ENCODE data around the gene RAB36.
A peak's percentile ranks its signal among the peaks of the same experiment; 100 is the strongest.

Gene RAB36

DNA sequence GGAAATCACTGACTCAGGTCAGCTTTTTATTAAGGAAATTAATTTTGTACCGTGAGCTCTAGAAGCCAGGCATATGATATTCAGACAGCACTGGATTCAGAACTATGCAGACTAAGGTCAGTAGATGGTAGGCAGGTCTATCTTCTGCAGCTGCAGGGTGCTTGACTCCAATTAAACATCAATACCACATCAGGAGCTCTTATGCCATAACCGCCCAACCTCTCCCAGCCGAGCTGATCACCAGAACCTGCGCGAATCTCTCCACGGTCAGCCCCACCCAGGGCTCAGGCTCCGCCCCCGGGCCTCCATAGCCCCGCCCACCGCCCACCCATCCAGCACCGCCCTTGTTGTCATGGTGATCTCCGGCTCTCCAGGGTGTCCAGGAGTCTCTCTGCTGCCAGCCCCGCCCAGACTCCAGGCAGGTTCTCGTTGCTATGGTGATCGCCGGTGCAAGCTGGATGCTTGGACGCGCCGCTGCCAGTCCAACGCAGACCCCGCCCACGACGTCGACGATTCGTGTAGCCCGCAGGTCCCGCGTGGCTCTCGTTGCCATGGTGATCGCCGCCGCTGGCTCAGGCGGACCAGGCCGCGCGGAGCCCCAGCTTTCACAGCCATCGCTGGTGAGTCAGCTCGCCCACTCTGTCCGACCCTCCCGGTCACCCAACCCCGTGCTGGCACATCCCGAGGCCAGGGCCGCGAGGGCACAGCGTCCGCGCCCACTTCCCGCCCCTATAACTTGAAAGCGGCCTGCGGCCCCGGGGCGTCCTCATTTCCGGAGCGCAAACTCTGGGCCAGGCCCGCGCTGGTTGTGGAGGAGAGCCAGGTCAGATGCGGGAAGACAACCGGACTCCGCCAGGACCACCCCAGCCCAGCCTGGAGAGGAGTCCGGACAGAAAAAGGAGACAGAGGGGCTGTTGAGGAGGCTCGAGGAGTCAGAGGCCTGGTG is at the start of gene RAB36:
Gene RAB36, plus strand, starts transcription at position 546 of the 946 bp plus-strand sequence. CDS start 1,140 bp downstream, outside the sequence.
- DNase-seq (ENCODE audit: low spot score), result peak; percentile 54

GRCh38 chr22:23095733-23096342 is 49.4 kb upstream of the RAB36 start:
- no peak for DNase-seq (ENCODE audit: low spot score)

GRCh38 chr22:23097412-23098229 is 47.7 kb upstream of the RAB36 start:
- no peak for DNase-seq (ENCODE audit: low spot score)

- no peak for DNase-seq (ENCODE audit: low spot score)
These were observed 47.0 kb upstream of the RAB36 start for GRCh38 chr22:23098230-23098705.

- no peak for DNase-seq (ENCODE audit: low spot score)
These were observed 46.4 kb upstream of the RAB36 start for GRCh38 chr22:23098718-23099530.

DNA sequence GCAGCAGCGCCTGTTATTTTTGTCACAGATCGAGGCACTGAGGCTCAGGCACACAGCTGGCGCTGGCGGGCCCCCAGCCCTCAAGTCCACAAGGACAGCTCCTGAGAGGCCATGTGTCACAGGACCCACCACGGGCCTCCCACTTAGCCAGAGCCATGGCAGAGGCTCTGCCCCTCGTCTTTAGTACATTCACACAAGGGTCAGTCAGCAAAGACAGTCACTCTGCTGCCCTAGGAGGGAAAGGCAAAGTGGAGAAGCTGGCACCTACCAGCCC is 45.8 kb upstream of the RAB36 start:
- no peak for DNase-seq (ENCODE audit: low spot score)

DNA sequence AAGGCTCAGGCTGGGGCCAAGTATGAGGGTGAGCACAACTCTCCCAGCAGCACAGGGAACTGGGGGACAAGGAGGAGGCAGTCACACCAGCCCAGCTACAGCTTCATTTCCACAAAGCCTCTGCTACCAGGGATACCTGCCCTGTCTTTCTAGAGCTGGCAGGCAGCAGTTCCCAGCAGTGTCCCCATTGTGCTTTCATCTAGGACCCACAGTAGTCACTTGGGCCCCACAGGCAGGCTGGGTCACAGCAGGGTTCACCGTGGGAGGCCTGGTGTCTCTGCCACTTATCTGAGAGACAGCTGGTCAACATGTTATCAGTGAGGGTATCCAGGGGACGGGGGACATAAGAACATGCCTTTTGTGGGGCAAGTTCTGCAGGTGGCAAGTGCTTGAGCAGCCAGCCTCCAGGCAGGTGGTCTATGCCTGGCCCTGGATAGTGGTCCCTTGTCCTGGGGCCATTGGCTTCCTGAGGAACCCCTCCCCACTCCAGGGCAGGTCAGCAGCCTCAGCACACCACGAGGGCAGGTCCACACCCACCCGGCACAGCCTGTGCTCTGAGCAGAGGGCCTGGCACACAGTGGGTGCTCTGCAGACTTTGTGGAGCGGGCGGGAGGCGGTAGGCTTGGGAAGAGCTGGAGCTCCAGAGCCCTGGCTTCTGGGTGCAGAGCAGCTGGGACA is 45.0 kb upstream of the RAB36 start:
- DNase-seq (ENCODE audit: low spot score), result no peak

DNA sequence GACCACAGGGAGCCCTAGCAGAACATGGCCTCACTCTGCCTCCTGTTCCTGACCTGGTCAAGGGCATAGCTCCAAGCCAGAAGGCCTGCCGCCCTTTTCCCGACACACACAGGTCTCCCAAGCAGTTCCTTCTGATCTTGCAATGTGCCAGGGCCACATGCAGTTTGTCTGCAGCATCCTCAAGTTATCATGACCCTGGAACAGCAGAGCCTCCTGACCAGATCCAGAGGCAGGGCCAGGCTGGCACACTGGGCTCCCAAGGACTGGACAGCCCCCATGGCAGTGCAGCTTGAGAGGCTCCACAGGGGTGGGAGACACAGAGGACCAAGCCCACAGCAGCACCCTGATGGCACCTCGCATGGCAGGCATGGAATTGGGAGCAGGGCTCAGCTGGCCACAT is 43.8 kb upstream of the RAB36 start:
- DNase-seq (ENCODE audit: low spot score), result no peak

- no peak for DNase-seq (ENCODE audit: low spot score)
These were observed 43.1 kb upstream of the RAB36 start for GRCh38 chr22:23102002-23102655.

- DNase-seq (ENCODE audit: low spot score), result no peak
These were observed 42.5 kb upstream of the RAB36 start for GRCh38 chr22:23102776-23103175.

- DNase-seq (ENCODE audit: low spot score), result no peak
These were observed 41.9 kb upstream of the RAB36 start for GRCh38 chr22:23103199-23103954.

DNA sequence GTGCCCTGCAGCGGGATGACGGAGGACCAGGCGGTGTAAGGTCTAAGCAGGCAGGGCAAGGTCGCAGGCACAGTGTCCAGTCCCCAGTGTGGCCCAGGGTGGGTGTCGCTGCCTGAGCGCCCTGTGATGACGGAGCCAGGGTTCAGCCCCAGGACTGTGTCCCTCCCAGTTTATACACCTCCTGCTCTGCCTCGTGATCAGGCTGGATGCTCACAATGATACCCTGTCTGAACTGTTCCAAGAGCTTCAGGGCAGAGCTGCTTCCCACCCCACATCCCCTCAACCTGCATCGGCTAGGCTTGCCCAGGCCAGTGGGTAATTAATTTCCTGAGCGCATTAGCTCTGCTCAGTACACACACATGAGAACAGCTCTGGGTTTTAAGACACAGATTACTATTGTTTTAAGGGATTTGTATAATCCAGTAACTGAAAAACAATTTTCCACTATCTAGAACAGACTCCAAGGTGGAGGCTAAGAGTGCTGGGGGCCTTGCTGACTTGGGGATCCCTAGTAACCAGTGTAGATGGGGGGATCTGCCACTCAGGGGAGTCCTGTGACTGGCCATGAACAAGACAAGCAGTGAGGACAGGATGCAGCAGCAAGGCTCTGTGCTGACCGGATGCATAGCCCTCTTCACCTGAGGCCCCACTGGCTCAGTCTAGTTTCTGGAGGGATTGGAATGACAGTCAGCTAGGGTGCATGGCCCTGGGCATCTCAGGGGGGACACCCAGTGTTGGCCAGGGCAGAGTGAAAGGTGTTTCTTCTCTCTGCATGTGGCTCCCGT is 40.9 kb upstream of the RAB36 start:
- DNase-seq (ENCODE audit: low spot score), result peak; percentile 80

DNA sequence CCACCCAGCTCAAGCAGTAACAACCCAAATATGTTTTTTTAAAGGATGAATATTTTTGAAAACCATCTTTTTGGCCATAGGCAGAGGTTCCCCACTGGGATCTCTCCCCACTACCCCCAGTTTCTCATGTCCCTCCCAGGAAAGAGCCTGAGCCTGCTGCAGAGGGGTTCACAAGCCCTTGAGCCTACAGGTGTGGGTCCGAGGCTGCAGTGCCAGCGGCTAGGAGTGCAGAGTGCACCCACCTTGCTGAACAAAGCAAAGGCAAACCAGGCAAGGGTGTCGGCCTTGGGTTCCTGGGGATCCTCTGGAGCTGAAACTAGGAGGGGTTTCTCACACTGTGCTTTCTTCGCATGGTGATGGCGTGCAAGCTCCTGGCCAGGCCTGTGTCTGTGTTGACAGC is 40.0 kb upstream of the RAB36 start:
- no peak for DNase-seq (ENCODE audit: low spot score)

- DNase-seq (ENCODE audit: low spot score), result no peak
These were observed 39.4 kb upstream of the RAB36 start for GRCh38 chr22:23105919-23106318.

DNA sequence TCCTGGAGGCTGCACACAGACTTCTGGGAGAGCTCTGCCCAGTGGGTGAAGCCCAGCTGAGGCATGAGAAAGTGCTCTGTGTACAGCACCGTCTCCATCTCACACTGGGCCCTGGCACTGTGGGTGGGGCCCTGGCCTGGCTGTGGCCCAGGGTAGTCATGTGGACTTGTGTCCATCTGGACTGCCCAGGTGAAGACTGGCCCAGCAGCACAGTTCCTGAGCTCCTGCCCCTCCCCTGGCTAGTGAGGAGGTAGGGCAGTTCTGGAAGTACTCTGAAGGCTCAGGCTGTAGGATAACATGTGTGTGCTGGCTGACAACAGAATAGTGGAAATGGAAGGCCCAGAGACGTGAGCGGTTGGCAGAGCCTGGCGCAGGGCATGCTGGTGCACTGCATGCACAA is 38.9 kb upstream of the RAB36 start:
- no peak for DNase-seq (ENCODE audit: low spot score)

- peak; percentile 52 for DNase-seq (ENCODE audit: low spot score)
These were observed 38.3 kb upstream of the RAB36 start for GRCh38 chr22:23106906-23107367.

DNA sequence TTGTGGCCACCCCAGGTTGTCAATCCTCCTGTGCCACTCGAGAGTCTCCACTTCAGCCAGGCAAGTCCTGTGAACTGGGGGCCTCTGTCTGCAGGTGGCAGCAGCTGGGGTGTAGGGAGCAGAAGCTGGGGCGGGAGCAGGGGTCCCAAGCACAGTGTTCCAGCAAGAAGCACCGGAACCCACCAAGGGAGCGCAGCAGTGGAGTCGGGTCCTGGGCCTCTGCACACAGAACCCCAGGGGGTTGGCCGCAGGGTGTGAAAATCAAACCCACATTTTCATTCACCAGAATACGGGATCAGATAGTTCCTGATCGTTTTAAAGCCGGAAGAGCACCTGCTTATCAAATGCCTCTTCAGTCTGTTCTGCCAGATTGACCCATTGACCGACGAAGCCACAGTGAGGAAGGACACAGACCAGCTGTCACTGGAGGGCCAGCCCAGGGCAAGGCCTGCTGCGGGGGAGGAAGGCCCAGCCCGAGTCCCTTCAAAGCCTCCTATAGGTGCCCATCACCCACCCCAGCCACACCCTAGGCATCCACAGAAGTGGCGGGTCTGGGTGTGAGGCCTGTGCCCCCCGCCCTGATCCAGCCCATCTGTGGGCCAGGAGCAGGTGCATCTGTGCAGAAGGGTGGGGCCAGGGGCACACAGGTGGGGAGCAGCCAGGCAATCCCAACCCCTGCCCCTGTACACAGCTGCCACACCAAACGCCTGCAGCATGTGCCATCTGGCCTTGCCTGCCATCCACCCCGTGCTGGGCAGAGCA is 37.6 kb upstream of the RAB36 start:
- no peak for DNase-seq (ENCODE audit: low spot score)
